Measurements from ENCODE around the gene SND1. TPM values are rescaled to one million over a fixed set of nuclear protein-coding genes. Genes with fewer than 3 reads are reported as not detected.

SND1 gene
- total RNA-seq, 1 experiment from 2014 or later = 274 TPM

GRCh38 chr7:128000048-128000447 is 348.1 kb downstream of the SND1 start:
- H3K36me3 Mint-ChIP-seq (ENCODE audit: insufficient read depth, unreplicated experiment) = peaks cover 81% of the 10 kb centered on the region
- no peak for DNase-seq
- TF ChIP-seq CTCF (IDR thresholded peaks at IDR 0.05; ENCODE audit: insufficient read depth in 1 of 2, low read depth in 1 of 2, low read length in 1 of 2, severe bottlenecking in 1 of 2, unreplicated experiment in 1 of 2) = no peak
- no peaks in the 10 kb centered on the region for H3K36me3 ChIP-seq (ENCODE audit: control insufficient read depth, insufficient read depth, low read length)
- no peaks in the 10 kb centered on the region for H3K27me3 Mint-ChIP-seq (ENCODE audit: insufficient read depth, unreplicated experiment)
- H3K4me3 Mint-ChIP-seq (ENCODE audit: unreplicated experiment) = no peak overlapping the region
- intact Hi-C loops (cut with micrococcal nuclease; ENCODE audit: unreplicated experiment) = no loop called here
- POLR2A ChIA-PET = interaction anchor here (0.5 to 0.6 kb wide), 2 partner anchors 11 to 412 kb away, joined by 5 to 8 read pairs; no protein-coding TSS in a partner anchor
- H3K4me1 Mint-ChIP-seq (ENCODE audit: low read depth, unreplicated experiment) = peaks cover 38% of the 10 kb centered on the region
- H3K9me3 Mint-ChIP-seq (ENCODE audit: unreplicated experiment) = no peaks in the 10 kb centered on the region
- no peaks in the 10 kb centered on the region for H3K9me3 ChIP-seq
- no peak overlapping the region for H3K27ac Mint-ChIP-seq (ENCODE audit: unreplicated experiment)
- no TSS peak for BruUV-seq (replicated peaks)
- no peaks in the 10 kb centered on the region for H3K27me3 ChIP-seq (replicated peaks; ENCODE audit: control insufficient read depth, insufficient read depth, low read length)
- no peak overlapping the region for H3K4me3 ChIP-seq (ENCODE audit: low read depth, low read length)
- H3K4me1 ChIP-seq = peaks cover 35% of the 10 kb centered on the region
- CTCF ChIA-PET = interaction anchor here (0.7 kb wide), 1 partner anchor 55 kb away, joined by 3 read pairs; no protein-coding TSS in a partner anchor

DNA sequence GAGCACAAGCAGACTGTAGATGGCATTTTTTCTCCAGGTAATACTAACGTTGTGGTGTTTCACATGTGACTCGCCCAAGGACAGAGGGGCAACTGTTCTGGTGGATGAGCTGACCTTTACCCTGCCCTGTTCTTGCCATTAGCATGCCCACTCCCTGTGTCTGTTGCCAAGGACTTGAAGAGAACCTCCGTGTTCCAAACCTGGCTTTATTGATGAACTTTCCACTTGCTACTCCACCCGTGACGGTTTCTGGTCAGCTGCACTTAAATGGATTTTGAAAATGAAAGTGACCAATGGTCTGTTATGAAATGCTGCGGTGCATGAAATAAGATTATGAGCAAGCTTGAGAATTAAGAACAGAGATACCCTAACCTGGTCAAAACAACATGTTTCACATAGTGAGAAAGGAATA is 348.9 kb downstream of the SND1 start:
- Mint-ChIP-seq H3K27ac (ENCODE audit: unreplicated experiment) (no peak overlapping the region), H3K27me3 (ENCODE audit: insufficient read depth, unreplicated experiment) (no peaks in the 10 kb centered on the region), H3K36me3 (ENCODE audit: insufficient read depth, unreplicated experiment) (peaks cover 89% of the 10 kb centered on the region), H3K4me3 (ENCODE audit: unreplicated experiment) (no peak overlapping the region), H3K4me1 (ENCODE audit: low read depth, unreplicated experiment) (peaks cover 38% of the 10 kb centered on the region), H3K9me3 (ENCODE audit: unreplicated experiment) (no peaks in the 10 kb centered on the region)
- CTCF ChIA-PET = no interaction called here
- no peak overlapping the region for H3K4me3 ChIP-seq (ENCODE audit: low read depth, low read length)
- BruUV-seq (replicated peaks) = no TSS peak
- TF ChIP-seq CTCF (IDR thresholded peaks at IDR 0.05; ENCODE audit: insufficient read depth in 1 of 2, low read depth in 1 of 2, low read length in 1 of 2, severe bottlenecking in 1 of 2, unreplicated experiment in 1 of 2) = no peak
- DNase-seq = no peak
- POLR2A ChIA-PET = no interaction called here
- peaks cover 36% of the 10 kb centered on the region for H3K4me1 ChIP-seq
- intact Hi-C loops (cut with micrococcal nuclease; ENCODE audit: unreplicated experiment) = no loop called here
- no peaks in the 10 kb centered on the region for H3K36me3 ChIP-seq (ENCODE audit: control insufficient read depth, insufficient read depth, low read length)
- no peaks in the 10 kb centered on the region for H3K9me3 ChIP-seq
- H3K27me3 ChIP-seq (replicated peaks; ENCODE audit: control insufficient read depth, insufficient read depth, low read length) = no peaks in the 10 kb centered on the region

GRCh38 chr7:128003167-128003566 is 351.2 kb downstream of the SND1 start:
- no peak for DNase-seq
- CTCF ChIA-PET = interaction anchor here (0.6 kb wide), 1 partner anchor 466 kb away, joined by 6 read pairs; no protein-coding TSS in a partner anchor
- H3K27ac Mint-ChIP-seq (ENCODE audit: unreplicated experiment) = no peak overlapping the region
- TF ChIP-seq CTCF (IDR thresholded peaks at IDR 0.05; ENCODE audit: insufficient read depth in 1 of 2, low read depth in 1 of 2, low read length in 1 of 2, severe bottlenecking in 1 of 2, unreplicated experiment in 1 of 2) = no peak
- Histone ChIP-seq H3K4me3 (ENCODE audit: low read depth, low read length) (no peak overlapping the region), H3K36me3 (ENCODE audit: control insufficient read depth, insufficient read depth, low read length) (peaks cover 1% of the 10 kb centered on the region; the same call in 1 of the 2 replicates), H3K27me3 (replicated peaks; ENCODE audit: control insufficient read depth, insufficient read depth, low read length) (no peaks in the 10 kb centered on the region), H3K4me1 (peaks cover 20% of the 10 kb centered on the region), H3K9me3 (no peaks in the 10 kb centered on the region)
- POLR2A ChIA-PET = no interaction called here
- H3K4me3 Mint-ChIP-seq (ENCODE audit: unreplicated experiment) = no peak overlapping the region
- intact Hi-C loops (cut with micrococcal nuclease; ENCODE audit: unreplicated experiment) = no loop called here
- H3K36me3 Mint-ChIP-seq (ENCODE audit: insufficient read depth, unreplicated experiment) = peaks cover 95% of the 10 kb centered on the region
- H3K27me3 Mint-ChIP-seq (ENCODE audit: insufficient read depth, unreplicated experiment) = no peaks in the 10 kb centered on the region
- peaks cover 17% of the 10 kb centered on the region for H3K4me1 Mint-ChIP-seq (ENCODE audit: low read depth, unreplicated experiment)
- no peaks in the 10 kb centered on the region for H3K9me3 Mint-ChIP-seq (ENCODE audit: unreplicated experiment)
- BruUV-seq (replicated peaks) = no TSS peak
